Peyer's patch (tissue), 4 donors: ENCODE data around the gene AK9. TPM values are rescaled to one million over a fixed set of nuclear protein-coding genes. Genes with fewer than 3 reads are reported as not detected.

Source experiments
- DNase-seq, 3 donors: peaks; one replicate each; pipeline ENCODE4 v3.0.0-alpha.2; 2017 to 2019
- H3K27ac ChIP-seq, 4 donors: fragments of 200-600 bp; sonication (generic); one replicate each; pipeline ENCODE4 v1.5.1; 2016 to 2019
- H3K27me3 ChIP-seq, 2 donors: fragments of 200-600 bp; sonication (generic); one replicate each; pipeline ENCODE4 v1.5.1; 2019
- H3K36me3 ChIP-seq, 3 donors: fragments of 200-600 bp; sonication (generic); one replicate each; pipeline ENCODE4 v1.5.1; 2016 to 2019
- H3K4me1 ChIP-seq, 4 donors: fragments of 200-600 bp; sonication (generic); one replicate each; pipeline ENCODE4 v1.5.1; 2016 to 2019
- H3K4me3 ChIP-seq, 4 donors: fragments of 200-600 bp; sonication (generic); 1 replicate in 3 of 4; 2 replicates in 1 of 4; pipeline ENCODE4 v1.5.1; 2016 to 2019; ENCODE audit warnings: mild to moderate bottlenecking in 1 of 4
- H3K9me3 ChIP-seq, 4 donors: fragments of 200-600 bp; sonication (generic); one replicate each; pipeline ENCODE4 v1.5.1; 2016 to 2019; ENCODE audit warnings: mild to moderate bottlenecking in 1 of 4
- POLR2A ChIP-seq, 2 donors: fragments of 450-650 bp; IDR thresholded peaks; one replicate each; pipeline ENCODE4 v1.5.1; 2017; ENCODE audit warnings: antibody characterized with exemption in 2 of 2, mild to moderate bottlenecking in 2 of 2, moderate library complexity in 2 of 2
- total RNA-seq, 4 donors: library from RNA; depleted of rRNA; stranded (reverse); fragments of >200 nt; gene quantifications; one replicate each; pipeline ENCODE4 v1.1.0, GENCODE V29; 2016
- TF ChIP-seq, protein P1 (sequence below), 6 experiments: fragments of 450-650 bp in 4 of 6; fragments of 200-600 bp in 2 of 6; sonication (generic) in 1 of 6; IDR thresholded peaks; one replicate each; pipeline ENCODE4 v1.5.1; 2017 to 2019; ENCODE audit warnings: antibody characterized with exemption in 6 of 6, mild to moderate bottlenecking in 3 of 6, moderate library complexity in 1 of 6

The AK9 gene
- total RNA-seq, 4 donors from 2014 or later, result 7.9 to 66.0 (median 9.7) TPM

- Histone ChIP-seq H3K27ac (no peak overlapping the region), H3K27me3 (no peaks in the 10 kb centered on the region), H3K36me3 (no peaks in the 10 kb centered on the region), H3K9me3 (no peaks in the 10 kb centered on the region), H3K4me3 (no peak overlapping the region), H3K4me1 (no peaks in the 10 kb centered on the region)
- DNase-seq, result no peak
- TF ChIP-seq, protein P1, sequence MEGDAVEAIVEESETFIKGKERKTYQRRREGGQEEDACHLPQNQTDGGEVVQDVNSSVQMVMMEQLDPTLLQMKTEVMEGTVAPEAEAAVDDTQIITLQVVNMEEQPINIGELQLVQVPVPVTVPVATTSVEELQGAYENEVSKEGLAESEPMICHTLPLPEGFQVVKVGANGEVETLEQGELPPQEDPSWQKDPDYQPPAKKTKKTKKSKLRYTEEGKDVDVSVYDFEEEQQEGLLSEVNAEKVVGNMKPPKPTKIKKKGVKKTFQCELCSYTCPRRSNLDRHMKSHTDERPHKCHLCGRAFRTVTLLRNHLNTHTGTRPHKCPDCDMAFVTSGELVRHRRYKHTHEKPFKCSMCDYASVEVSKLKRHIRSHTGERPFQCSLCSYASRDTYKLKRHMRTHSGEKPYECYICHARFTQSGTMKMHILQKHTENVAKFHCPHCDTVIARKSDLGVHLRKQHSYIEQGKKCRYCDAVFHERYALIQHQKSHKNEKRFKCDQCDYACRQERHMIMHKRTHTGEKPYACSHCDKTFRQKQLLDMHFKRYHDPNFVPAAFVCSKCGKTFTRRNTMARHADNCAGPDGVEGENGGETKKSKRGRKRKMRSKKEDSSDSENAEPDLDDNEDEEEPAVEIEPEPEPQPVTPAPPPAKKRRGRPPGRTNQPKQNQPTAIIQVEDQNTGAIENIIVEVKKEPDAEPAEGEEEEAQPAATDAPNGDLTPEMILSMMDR (IDR thresholded peaks at IDR 0.05), result no peak
- no peak for TF ChIP-seq POLR2A (IDR thresholded peaks at IDR 0.05)
Observed at GRCh38 chr6:109516929-109517328, 174.1 kb downstream of the AK9 start.

- peak overlapping the region in 3 of 4 donors; percentile 13 to 27 (median 23) for H3K4me3 ChIP-seq
- no peak for TF ChIP-seq POLR2A (IDR thresholded peaks at IDR 0.05)
- TF ChIP-seq, protein P1 (IDR thresholded peaks at IDR 0.05), result no peak
Observed at GRCh38 chr6:109515781-109516409, 175.1 kb downstream of the AK9 start.

GRCh38 chr6:109514946-109515345, 176.1 kb downstream of the AK9 start:
- Histone ChIP-seq H3K4me3 (no peak overlapping the region), H3K9me3 (no peaks in the 10 kb centered on the region)
- TF ChIP-seq POLR2A (IDR thresholded peaks at IDR 0.05), result no peak
- TF ChIP-seq, protein P1 (IDR thresholded peaks at IDR 0.05), result no peak

More at GRCh38 chr6:109515781-109516409, 175.1 kb downstream of the AK9 start:
- H3K4me1 ChIP-seq, result no peaks in the 10 kb centered on the region
- H3K9me3 ChIP-seq, result no peaks in the 10 kb centered on the region
- no peak for DNase-seq
- H3K27me3 ChIP-seq, result no peaks in the 10 kb centered on the region
- no peak overlapping the region for H3K27ac ChIP-seq
- H3K36me3 ChIP-seq, result no peaks in the 10 kb centered on the region

DNA sequence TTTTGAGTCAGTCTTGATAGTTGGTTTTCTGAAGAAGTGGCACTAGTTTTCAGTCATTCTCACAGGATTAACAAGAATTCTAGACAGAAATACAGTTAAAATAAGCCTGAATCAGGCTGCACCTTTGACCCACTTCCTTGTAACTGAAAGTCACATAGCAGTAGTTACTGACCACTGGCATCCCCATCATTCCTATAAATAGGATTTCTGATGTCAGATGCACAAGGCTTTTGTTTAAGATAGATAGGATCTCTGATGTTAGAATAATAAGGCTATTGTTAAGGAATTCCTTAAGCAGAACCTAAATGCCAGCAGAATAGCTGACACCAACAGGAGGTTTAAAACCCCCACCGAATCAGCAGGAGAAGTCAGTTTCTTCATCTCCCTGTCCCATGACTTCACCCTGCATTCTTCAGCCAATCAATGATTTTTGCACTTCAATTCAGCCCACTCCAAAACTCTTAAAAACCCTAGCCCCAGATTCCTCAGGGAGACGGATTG, 177.4 kb downstream of the AK9 start:
- Histone ChIP-seq H3K4me1 (no peaks in the 10 kb centered on the region), H3K9me3 (no peaks in the 10 kb centered on the region), H3K36me3 (no peaks in the 10 kb centered on the region), H3K27me3 (no peaks in the 10 kb centered on the region), H3K27ac (no peak overlapping the region), H3K4me3 (no peak overlapping the region)
- TF ChIP-seq, protein P1 (IDR thresholded peaks at IDR 0.05), result no peak
- no peak for TF ChIP-seq POLR2A (IDR thresholded peaks at IDR 0.05)
- no peak for DNase-seq

More at GRCh38 chr6:109514946-109515345, 176.1 kb downstream of the AK9 start:
- Histone ChIP-seq H3K27me3 (no peaks in the 10 kb centered on the region), H3K27ac (no peak overlapping the region), H3K36me3 (no peaks in the 10 kb centered on the region), H3K4me1 (no peaks in the 10 kb centered on the region)
- no peak for DNase-seq

GRCh38 chr6:109512271-109512817, 178.7 kb downstream of the AK9 start:
- Histone ChIP-seq H3K4me1 (no peaks in the 10 kb centered on the region), H3K36me3 (no peaks in the 10 kb centered on the region), H3K4me3 (no peak overlapping the region), H3K27me3 (no peaks in the 10 kb centered on the region), H3K27ac (no peak overlapping the region), H3K9me3 (no peaks in the 10 kb centered on the region)
- TF ChIP-seq, protein P1 (IDR thresholded peaks at IDR 0.05), result no peak
- no peak for TF ChIP-seq POLR2A (IDR thresholded peaks at IDR 0.05)
- DNase-seq, result no peak
